Thymus (tissue), 11 donors: ENCODE data around the gene MCM3AP. TPM values are rescaled to one million over a fixed set of nuclear protein-coding genes. Genes with fewer than 3 reads are reported as not detected.

Experiments used
- DNase-seq, 9 donors: peaks; one replicate each; pipeline ENCODE4 v3.0.0-alpha.2; 2013; ENCODE audit warnings: low spot score in 9 of 9, low read depth in 6 of 9, missing footprints in 1 of 9
- H3K27ac ChIP-seq, 2 donors: one replicate each; pipeline ENCODE4 v1.5.1; 2013; ENCODE audit warnings: control low read depth in 1 of 2, low read depth in 1 of 2, low read length in 1 of 2, mild to moderate bottlenecking in 1 of 2, moderate library complexity in 1 of 2
- H3K27me3 ChIP-seq, 2 donors: one replicate each; pipeline ENCODE4 v1.5.1; 2013; ENCODE audit warnings: low read length in 1 of 2; ENCODE audit not compliant: control insufficient read depth in 2 of 2, insufficient read depth in 1 of 2
- H3K36me3 ChIP-seq, 2 donors: one replicate each; pipeline ENCODE4 v1.5.1; 2013; ENCODE audit warnings: low read length in 1 of 2, mild to moderate bottlenecking in 1 of 2, moderate library complexity in 1 of 2; ENCODE audit not compliant: control insufficient read depth in 2 of 2, insufficient read depth in 2 of 2
- H3K4me1 ChIP-seq, 2 donors: one replicate each; pipeline ENCODE4 v1.5.1; 2013; ENCODE audit warnings: low read length in 2 of 2; ENCODE audit not compliant: control insufficient read depth in 2 of 2, insufficient read depth in 2 of 2
- H3K4me3 ChIP-seq, 2 donors: one replicate each; pipeline ENCODE4 v1.5.1; 2013; ENCODE audit warnings: low read length in 2 of 2, control low read depth in 1 of 2, mild to moderate bottlenecking in 1 of 2
- H3K9me3 ChIP-seq, 2 donors: one replicate each; pipeline ENCODE4 v1.5.1; 2013; ENCODE audit warnings: low read length in 1 of 2, mild to moderate bottlenecking in 1 of 2; ENCODE audit not compliant: control insufficient read depth in 2 of 2, insufficient read depth in 1 of 2
- WGBS: extraction: QIAGEN DNeasy Blood & Tissue Kit; methylation state at CpG from one replicate; pipeline ENCODE4 v1.1.7; 2013; 5-methylcytosine and 5-hydroxymethylcytosine counted together
- polyA plus RNA-seq: library from polyadenylated mRNA; stranded (reverse); fragments of 200-250 nt; gene quantifications from one replicate; pipeline ENCODE4 v1.2.3, GENCODE V29; 2013
- total RNA-seq: library from RNA; stranded (reverse); fragments of 120-200 nt; gene quantifications from one replicate; pipeline ENCODE4 v1.2.4, GENCODE V29; 2013
- donor health status: healthy.

MCM3AP gene
- total and polyA plus RNA-seq, 2 donors: 38.1 to 80.4 TPM

DNA sequence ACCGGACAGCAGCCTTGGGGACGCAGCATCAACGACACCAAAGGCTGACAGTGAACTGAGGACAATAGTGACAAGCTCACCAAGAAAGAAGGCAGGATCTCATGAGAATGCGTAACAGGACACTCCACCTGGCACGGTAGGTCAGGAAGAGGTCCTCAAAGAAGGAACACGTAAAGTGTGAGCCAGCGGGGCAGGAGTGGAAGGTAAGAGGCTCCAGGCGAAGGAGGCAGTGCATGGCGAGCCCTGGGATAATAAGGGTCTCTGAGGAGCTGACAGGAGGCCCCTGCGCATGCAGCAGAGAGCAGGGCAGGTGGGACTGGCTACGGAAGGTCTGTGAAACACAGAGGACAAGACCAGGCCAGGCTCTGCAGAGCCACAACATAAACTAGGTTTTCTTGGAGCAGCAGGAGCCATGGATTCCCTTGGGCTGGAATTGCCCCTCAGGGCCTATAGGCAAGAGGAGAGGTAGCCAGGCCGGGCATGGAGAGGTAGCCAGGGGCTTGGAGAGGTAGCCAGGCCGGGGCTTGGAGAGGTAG is 65.1 kb downstream of the MCM3AP start:
- peaks cover 21 to 45% of the 10 kb centered on the region in 2 donors for H3K36me3 ChIP-seq
- 98% methylated on average over 13 of the region's 13 CpGs for WGBS
- no peaks in the 10 kb centered on the region for H3K27me3 ChIP-seq
- DNase-seq: no peak
- no peak overlapping the region for H3K4me3 ChIP-seq
- no peak overlapping the region for H3K27ac ChIP-seq
- no peaks in the 10 kb centered on the region for H3K4me1 ChIP-seq
- H3K9me3 ChIP-seq: peaks cover 0 to 3% of the 10 kb centered on the region in 2 donors

DNA sequence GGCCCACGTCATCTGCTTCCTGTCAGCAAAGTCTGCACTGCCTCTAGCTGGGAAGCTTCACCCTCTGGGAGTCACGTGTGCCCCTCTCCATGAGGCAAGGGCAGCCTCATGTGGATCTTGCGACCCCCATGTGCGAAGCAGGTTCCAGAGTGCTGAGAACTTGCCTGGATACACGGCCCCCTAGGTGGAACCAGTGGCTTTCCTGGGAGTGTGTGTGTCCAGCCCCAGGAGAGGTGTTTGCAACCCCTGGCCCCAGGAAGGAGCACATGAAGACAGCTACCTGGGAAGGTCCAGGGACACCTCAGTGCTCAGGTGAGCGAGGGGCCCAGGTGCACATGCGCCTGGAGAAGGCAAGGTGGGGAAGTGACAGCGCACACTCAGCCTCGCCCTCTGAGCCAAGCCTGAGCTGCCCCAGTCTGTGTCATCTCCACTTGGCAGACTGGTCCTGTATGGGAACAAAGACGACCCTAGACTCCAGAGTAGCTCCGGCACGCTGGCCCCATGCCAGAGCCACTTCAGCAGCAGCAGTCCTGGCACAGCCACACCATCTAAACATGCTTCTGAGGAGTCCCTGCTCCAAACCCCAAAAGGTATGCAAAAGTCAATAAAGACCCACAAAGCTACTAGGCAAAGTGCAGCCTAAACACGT is 65.7 kb downstream of the MCM3AP start:
- H3K27me3 ChIP-seq: no peaks in the 10 kb centered on the region
- H3K4me1 ChIP-seq: no peaks in the 10 kb centered on the region
- H3K27ac ChIP-seq: no peak overlapping the region
- H3K4me3 ChIP-seq: no peak overlapping the region
- no peaks in the 10 kb centered on the region for H3K9me3 ChIP-seq
- DNase-seq: no peak
- WGBS: 93% methylated on average over 13 of the region's 13 CpGs
- H3K36me3 ChIP-seq: peaks cover 21 to 49% of the 10 kb centered on the region in 2 donors

- no peak for DNase-seq
- Histone ChIP-seq H3K9me3 (no peaks in the 10 kb centered on the region), H3K36me3 (peaks cover 22 to 53% of the 10 kb centered on the region in 2 donors), H3K4me3 (no peak overlapping the region), H3K27me3 (no peaks in the 10 kb centered on the region), H3K4me1 (no peaks in the 10 kb centered on the region), H3K27ac (no peak overlapping the region)
- WGBS: 93% methylated on average over 16 of the region's 16 CpGs
These were observed 66.4 kb downstream of the MCM3AP start for GRCh38 chr21:46218906-46219590.

GRCh38 chr21:46217511-46218196 is 67.8 kb downstream of the MCM3AP start:
- Histone ChIP-seq H3K36me3 (peaks cover 21 to 58% of the 10 kb centered on the region in 2 donors), H3K9me3 (no peaks in the 10 kb centered on the region), H3K27me3 (no peaks in the 10 kb centered on the region), H3K4me3 (no peak overlapping the region), H3K4me1 (no peaks in the 10 kb centered on the region), H3K27ac (no peak overlapping the region)
- WGBS: 97% methylated on average over 22 of the region's 22 CpGs
- no peak for DNase-seq

GRCh38 chr21:46216132-46216747 is 69.2 kb downstream of the MCM3AP start:
- WGBS: 98% methylated on average over 16 of the region's 16 CpGs
- H3K27ac ChIP-seq: no peak overlapping the region
- DNase-seq: no peak

GRCh38 chr21:46215436-46216131 is 69.8 kb downstream of the MCM3AP start:
- Histone ChIP-seq H3K27ac (no peak overlapping the region), H3K27me3 (no peaks in the 10 kb centered on the region), H3K36me3 (peaks cover 24 to 49% of the 10 kb centered on the region in 2 donors), H3K4me3 (no peak overlapping the region), H3K9me3 (no peaks in the 10 kb centered on the region), H3K4me1 (no peaks in the 10 kb centered on the region)
- DNase-seq: no peak
- 94% methylated on average over 20 of the region's 20 CpGs for WGBS

More at GRCh38 chr21:46216132-46216747, 69.2 kb downstream of the MCM3AP start:
- H3K27me3 ChIP-seq: no peaks in the 10 kb centered on the region
- H3K4me3 ChIP-seq: no peak overlapping the region
- no peaks in the 10 kb centered on the region for H3K9me3 ChIP-seq
- no peaks in the 10 kb centered on the region for H3K4me1 ChIP-seq
- peaks cover 27 to 55% of the 10 kb centered on the region in 2 donors for H3K36me3 ChIP-seq

DNA sequence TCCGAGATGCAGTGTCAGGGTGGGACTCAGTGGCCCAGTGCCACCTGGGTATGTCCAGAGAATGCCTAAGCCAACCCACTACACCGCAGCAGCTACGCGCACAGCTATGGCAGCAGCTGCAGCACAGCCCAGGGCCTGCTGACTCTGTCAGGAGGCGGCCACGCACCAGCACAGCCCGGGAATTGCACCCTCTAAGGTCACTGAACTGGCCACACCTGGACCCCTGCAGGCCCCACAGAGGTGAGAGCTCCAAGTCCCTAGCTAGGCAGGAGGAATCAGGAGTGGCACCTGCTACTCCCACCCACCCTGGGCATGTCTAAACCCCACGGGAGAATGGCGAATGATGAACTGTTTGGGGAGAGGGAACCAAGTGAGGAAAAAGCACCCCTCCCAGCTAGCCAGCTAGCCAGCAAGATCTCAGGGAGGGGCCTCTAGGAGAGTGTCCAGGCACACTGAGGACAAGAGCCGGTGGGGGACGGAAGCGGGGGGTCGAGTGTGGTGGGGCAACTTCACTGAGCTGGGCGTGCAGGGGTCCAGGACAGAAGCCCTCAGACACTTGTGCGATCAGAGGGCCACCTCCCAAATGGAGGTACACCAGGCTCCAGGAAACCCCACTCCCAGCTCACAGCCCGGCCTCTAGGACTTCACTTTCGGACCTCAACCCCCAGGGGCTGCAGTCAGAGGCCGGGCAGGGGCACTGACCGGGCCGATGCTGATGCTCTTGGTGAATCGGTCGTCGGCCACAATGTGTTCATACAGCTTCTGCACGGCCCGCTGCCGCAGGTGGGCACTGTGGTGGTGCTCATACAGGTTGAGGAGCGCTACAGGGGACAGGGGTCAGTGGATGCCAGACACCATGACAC is 70.7 kb downstream of the MCM3AP start:
- H3K36me3 ChIP-seq: peaks cover 17 to 43% of the 10 kb centered on the region in 2 donors
- 97% methylated on average over 27 of the region's 27 CpGs for WGBS
- H3K27me3 ChIP-seq: no peaks in the 10 kb centered on the region
- H3K4me1 ChIP-seq: no peaks in the 10 kb centered on the region
- H3K27ac ChIP-seq: no peak overlapping the region
- no peak for DNase-seq
- no peaks in the 10 kb centered on the region for H3K9me3 ChIP-seq
- H3K4me3 ChIP-seq: no peak overlapping the region
